CD8-positive, alpha-beta memory T cell (primary cell): ENCODE results near the gene PLEKHF1. TPM values are rescaled to one million over a fixed set of nuclear protein-coding genes. Genes with fewer than 3 reads are reported as not detected.

ENCODE experiments used
- CTCF ChIA-PET: fragments of 350-600 bp; sonication (Branson Sonifier 250); formaldehyde crosslinking; loops from one replicate; lab custom pipeline; 2021; ENCODE audit warnings: antibody characterized with exemption; lab: Charles Lee
- POLR2A ChIA-PET: fragments of 350-600 bp; sonication (Branson Sonifier 250); formaldehyde crosslinking; loops from one replicate; lab custom pipeline; 2021; ENCODE audit warnings: antibody characterized with exemption; lab: Charles Lee
- DNase-seq, 5 donors: peaks; one replicate each; pipeline versions ENCODE4 v3.0.0 to v3.0.0-alpha.2; 2020 to 2022; ENCODE audit warnings: mixed read lengths in 1 of 5
- H3K27ac ChIP-seq: one replicate; pipeline ENCODE4 v1.7.0; 2013; ENCODE audit warnings: low read depth, mild to moderate bottlenecking, low read length, moderate library complexity
- H3K27me3 ChIP-seq: 2 replicates; pipeline ENCODE4 v1.7.0; 2013; ENCODE audit warnings: low read length, mild to moderate bottlenecking; ENCODE audit not compliant: insufficient read depth, poor library complexity, severe bottlenecking
- H3K36me3 ChIP-seq: 2 replicates; pipeline ENCODE4 v1.7.0; 2013; ENCODE audit warnings: mild to moderate bottlenecking, low read length, moderate library complexity; ENCODE audit not compliant: insufficient read depth
- H3K4me1 ChIP-seq: 2 replicates; pipeline ENCODE4 v1.7.0; 2013; ENCODE audit warnings: mild to moderate bottlenecking, low read length, moderate library complexity; ENCODE audit not compliant: insufficient read depth
- H3K4me3 ChIP-seq: 2 replicates; pipeline ENCODE4 v1.7.0; 2013; ENCODE audit warnings: mild to moderate bottlenecking, low read length
- H3K9me3 ChIP-seq: 2 replicates; pipeline ENCODE4 v1.7.0; 2013; ENCODE audit warnings: mild to moderate bottlenecking, low read length
- H3K27ac Mint-ChIP-seq, 8 donors: one replicate each; pipeline ENCODE4 v1.8.0; 2020 to 2021; ENCODE audit warnings: mixed read lengths in 8 of 8, mild to moderate bottlenecking in 6 of 8, inconsistent platforms in 3 of 8, moderate library complexity in 3 of 8
- H3K27me3 Mint-ChIP-seq, 2 donors: one replicate each; pipeline ENCODE4 v1.8.0; 2020 to 2021; ENCODE audit warnings: mixed read lengths in 2 of 2, mild to moderate bottlenecking in 1 of 2, moderate library complexity in 1 of 2
- H3K36me3 Mint-ChIP-seq, 3 donors: one replicate each; pipeline ENCODE4 v1.8.0; 2020 to 2021; ENCODE audit warnings: mixed read lengths in 3 of 3, inconsistent platforms in 1 of 3, mild to moderate bottlenecking in 1 of 3
- H3K4me1 Mint-ChIP-seq, 3 donors: one replicate each; pipeline ENCODE4 v1.8.0; 2020 to 2021; ENCODE audit warnings: mixed read lengths in 3 of 3, inconsistent platforms in 1 of 3, mild to moderate bottlenecking in 1 of 3
- H3K4me3 Mint-ChIP-seq, 7 donors: one replicate each; pipeline ENCODE4 v1.8.0; 2020 to 2021; ENCODE audit warnings: mixed read lengths in 7 of 7, mild to moderate bottlenecking in 6 of 7, moderate library complexity in 4 of 7, inconsistent platforms in 2 of 7
- H3K9me3 Mint-ChIP-seq, 5 donors: one replicate each; pipeline ENCODE4 v1.8.0; 2020 to 2022; ENCODE audit warnings: mixed read lengths in 5 of 5, mild to moderate bottlenecking in 3 of 5, moderate library complexity in 2 of 5, inconsistent platforms in 1 of 5
- polyA plus RNA-seq: library from polyadenylated mRNA; unstranded; fragments of 300-500 nt; fragmentation: Illumina TruSeq; gene quantifications from one replicate; pipeline ENCODE4 v1.2.3, GENCODE V29; 2021
- total RNA-seq, 2 experiments: library from RNA; stranded (reverse); gene quantifications; one replicate each; pipeline ENCODE4 v1.2.3, GENCODE V29; 2021

The PLEKHF1 gene
- total and polyA plus RNA-seq, 3 experiments from 2014 or later = 21.3 to 57.7 (median 23.0) TPM

- H3K36me3 ChIP-seq = no peaks in the 10 kb centered on the region
- Mint-ChIP-seq H3K4me1 (peaks cover 29 to 31% (median 30%) of the 10 kb centered on the region in 3 donors), H3K27me3 (peaks cover 0 to 1% of the 10 kb centered on the region in 2 donors), H3K27ac (peak overlapping the region in 3 of 8 donors; percentile 47 to 57 (median 50)), H3K4me3 (no peak overlapping the region), H3K36me3 (peaks cover 0 to 4% (median 1%) of the 10 kb centered on the region in 3 donors), H3K9me3 (peaks cover 0 to 4% (median 0%) of the 10 kb centered on the region in 5 donors)
- H3K4me1 ChIP-seq = peaks cover 4% of the 10 kb centered on the region
- CTCF ChIA-PET = interaction anchor here (2.8 to 7.7 kb wide), 3 partner anchors 16 to 78 kb away, joined by 12 to 175 read pairs (median 21); partner anchors contain the start of gene C19orf12
- H3K27ac ChIP-seq = peak overlapping the region; percentile 67
- POLR2A ChIA-PET = no interaction called here
- H3K27me3 ChIP-seq = no peaks in the 10 kb centered on the region
- H3K9me3 ChIP-seq = no peaks in the 10 kb centered on the region
- no peak for DNase-seq
- H3K4me3 ChIP-seq = no peak overlapping the region
These were observed 22.9 kb downstream of the PLEKHF1 start for GRCh38 chr19:29687897-29688728.

- peaks cover 13% of the 10 kb centered on the region for H3K4me1 ChIP-seq
- ChIA-PET CTCF (interaction anchor here (0.6 to 7.7 kb wide), 10 partner anchors 10 to 84 kb away, joined by 3 to 175 read pairs (median 14); partner anchors contain the start of genes C19orf12, PLEKHF1 and POP4), POLR2A (interaction anchor here (0.7 to 2.9 kb wide), 2 partner anchors 11 to 25 kb away, joined by 3 to 12 read pairs; partner anchors contain the start of gene C19orf12)
- DNase-seq = peak in 3 of 5 donors; percentile 62 to 72 (median 64)
- H3K27ac Mint-ChIP-seq = peak overlapping the region in 6 of 8 donors; percentile 35 to 79 (median 73)
- peaks cover 0 to 4% (median 0%) of the 10 kb centered on the region in 5 donors for H3K9me3 Mint-ChIP-seq
- H3K4me1 Mint-ChIP-seq = peaks cover 29 to 33% (median 29%) of the 10 kb centered on the region in 3 donors
- no peak overlapping the region for H3K4me3 ChIP-seq
- no peaks in the 10 kb centered on the region for H3K9me3 ChIP-seq
- H3K27ac ChIP-seq = no peak overlapping the region
- no peak overlapping the region for H3K4me3 Mint-ChIP-seq
- H3K36me3 Mint-ChIP-seq = peaks cover 0 to 4% (median 1%) of the 10 kb centered on the region in 3 donors
- H3K27me3 Mint-ChIP-seq = peaks cover 0 to 1% of the 10 kb centered on the region in 2 donors
- no peaks in the 10 kb centered on the region for H3K27me3 ChIP-seq
- H3K36me3 ChIP-seq = no peaks in the 10 kb centered on the region
These were observed 25.6 kb downstream of the PLEKHF1 start for GRCh38 chr19:29690842-29691241.

GRCh38 chr19:29694161-29694560, 28.9 kb downstream of the PLEKHF1 start:
- ChIA-PET POLR2A (interaction anchor here (0.5 to 1.2 kb wide), 5 partner anchors 17 to 88 kb away, joined by 3 to 6 read pairs (median 3); partner anchors contain the start of gene POP4), CTCF (interaction anchor here (0.8 to 7.7 kb wide), 23 partner anchors 8 to 151 kb away, joined by 3 to 175 read pairs (median 8); partner anchors contain the start of genes C19orf12, PLEKHF1 and POP4)
- Histone ChIP-seq H3K27ac (no peak overlapping the region), H3K27me3 (no peaks in the 10 kb centered on the region), H3K9me3 (no peaks in the 10 kb centered on the region), H3K4me3 (no peak overlapping the region), H3K36me3 (no peaks in the 10 kb centered on the region), H3K4me1 (peaks cover 13% of the 10 kb centered on the region)
- Mint-ChIP-seq H3K4me1 (peaks cover 17 to 26% (median 20%) of the 10 kb centered on the region in 3 donors), H3K36me3 (peaks cover 0 to 4% (median 1%) of the 10 kb centered on the region in 3 donors), H3K27me3 (peaks cover 0 to 1% of the 10 kb centered on the region in 2 donors), H3K27ac (peak overlapping the region in 5 of 8 donors; percentile 19 to 80 (median 63)), H3K9me3 (peaks cover 0 to 4% (median 0%) of the 10 kb centered on the region in 5 donors), H3K4me3 (no peak overlapping the region)
- no peak for DNase-seq

- CTCF ChIA-PET = interaction anchor here (0.8 to 7.7 kb wide), 24 partner anchors 8 to 151 kb away, joined by 3 to 175 read pairs (median 10); partner anchors contain the start of genes C19orf12, PLEKHF1 and POP4
These were observed 29.7 kb downstream of the PLEKHF1 start for GRCh38 chr19:29694669-29695627.

GRCh38 chr19:29695765-29696564, 30.7 kb downstream of the PLEKHF1 start:
- Histone ChIP-seq H3K27me3 (no peaks in the 10 kb centered on the region), H3K27ac (peak overlapping the region; percentile 18), H3K9me3 (no peaks in the 10 kb centered on the region), H3K36me3 (no peaks in the 10 kb centered on the region), H3K4me1 (peaks cover 9% of the 10 kb centered on the region), H3K4me3 (no peak overlapping the region)
- H3K36me3 Mint-ChIP-seq = peaks cover 0 to 1% (median 0%) of the 10 kb centered on the region in 3 donors
- peak overlapping the region in 7 of 8 donors; percentile 37 to 92 (median 63) for H3K27ac Mint-ChIP-seq
- H3K4me1 Mint-ChIP-seq = peaks cover 10 to 16% (median 11%) of the 10 kb centered on the region in 3 donors
- no peaks in the 10 kb centered on the region for H3K27me3 Mint-ChIP-seq
- DNase-seq = no peak
- no peak overlapping the region for H3K4me3 Mint-ChIP-seq
- ChIA-PET POLR2A (no interaction called here), CTCF (interaction anchor here (1.2 to 7.7 kb wide), 6 partner anchors 9 to 84 kb away, joined by 4 to 175 read pairs (median 22); partner anchors contain the start of gene C19orf12)
- H3K9me3 Mint-ChIP-seq = no peaks in the 10 kb centered on the region

More at GRCh38 chr19:29694669-29695627, 29.7 kb downstream of the PLEKHF1 start:
- Mint-ChIP-seq H3K4me3 (no peak overlapping the region), H3K36me3 (peaks cover 0 to 1% (median 0%) of the 10 kb centered on the region in 3 donors), H3K27ac (peak overlapping the region; percentile 37 to 88 (median 72)), H3K27me3 (no peaks in the 10 kb centered on the region), H3K4me1 (peaks cover 13 to 21% (median 15%) of the 10 kb centered on the region in 3 donors), H3K9me3 (no peaks in the 10 kb centered on the region)
- H3K4me3 ChIP-seq = no peak overlapping the region
- POLR2A ChIA-PET = interaction anchor here (0.5 to 1.2 kb wide), 5 partner anchors 17 to 88 kb away, joined by 3 to 6 read pairs (median 3); partner anchors contain the start of gene POP4
- no peaks in the 10 kb centered on the region for H3K9me3 ChIP-seq
- no peaks in the 10 kb centered on the region for H3K27me3 ChIP-seq
- no peaks in the 10 kb centered on the region for H3K36me3 ChIP-seq
- peak; percentile 75 to 87 (median 78) for DNase-seq
- H3K27ac ChIP-seq = no peak overlapping the region
- H3K4me1 ChIP-seq = peaks cover 13% of the 10 kb centered on the region

GRCh38 chr19:29696565-29696846, 31.2 kb downstream of the PLEKHF1 start:
- ChIA-PET POLR2A (no interaction called here), CTCF (interaction anchor here (1.2 kb wide), 1 partner anchor 20 kb away, joined by 6 read pairs; no protein-coding TSS in a partner anchor)
- Mint-ChIP-seq H3K27ac (peak overlapping the region in 5 of 8 donors; percentile 45 to 92 (median 64)), H3K36me3 (peaks cover 0 to 2% (median 0%) of the 10 kb centered on the region in 3 donors), H3K4me1 (peaks cover 7 to 14% (median 8%) of the 10 kb centered on the region in 3 donors), H3K4me3 (no peak overlapping the region), H3K9me3 (no peaks in the 10 kb centered on the region), H3K27me3 (no peaks in the 10 kb centered on the region)
- peak overlapping the region; percentile 18 for H3K27ac ChIP-seq
- H3K4me1 ChIP-seq = peaks cover 9% of the 10 kb centered on the region
- peak in 1 of 5 donors; percentile 54 for DNase-seq
- H3K4me3 ChIP-seq = no peak overlapping the region
- H3K27me3 ChIP-seq = no peaks in the 10 kb centered on the region
- H3K36me3 ChIP-seq = peaks cover 2% of the 10 kb centered on the region
- no peaks in the 10 kb centered on the region for H3K9me3 ChIP-seq
